ENCODE measurements around the gene TIAL1.

TIAL1 gene

GRCh38 chr10:119526621-119527592 is 69.9 kb downstream of the TIAL1 start:
- DNase-seq, result no peak

DNA sequence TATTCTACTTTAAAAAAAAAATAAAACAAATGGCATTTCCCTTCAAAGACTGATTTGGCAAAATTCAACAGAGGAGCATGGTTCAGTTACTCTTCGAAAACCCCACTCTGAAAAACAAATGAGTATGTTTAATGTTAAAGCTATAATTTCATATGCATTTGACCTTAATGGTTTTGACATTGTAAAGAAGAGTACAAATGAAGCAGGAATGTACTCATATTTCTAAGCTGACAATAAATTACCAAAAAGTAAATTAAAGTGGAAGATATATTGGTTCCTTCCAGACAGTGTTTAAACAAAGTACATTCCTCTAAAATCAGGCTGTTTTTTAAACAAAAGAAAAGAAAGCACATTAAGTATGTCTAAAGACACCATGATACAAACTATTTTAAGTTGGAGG is 70.6 kb downstream of the TIAL1 start:
- no peak for DNase-seq

DNA sequence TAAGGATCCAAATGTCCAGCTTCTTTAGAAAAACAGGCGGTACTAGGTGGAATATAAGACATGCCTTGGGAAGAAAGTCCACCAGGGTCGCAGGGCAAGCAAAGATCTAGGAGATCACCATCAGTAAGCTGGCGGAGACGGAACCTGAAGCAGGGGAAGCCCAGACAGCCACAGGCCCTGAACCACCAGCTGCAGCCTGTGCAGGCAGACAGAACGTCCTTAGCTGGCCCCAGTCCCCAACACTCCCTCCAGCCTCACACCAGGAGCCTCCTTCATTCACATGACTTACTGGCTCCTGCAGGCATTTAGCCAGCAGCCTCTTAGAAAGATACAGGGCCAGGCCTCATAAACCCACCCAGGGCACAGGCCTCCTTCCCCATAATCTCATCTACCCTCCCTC is 71.6 kb downstream of the TIAL1 start:
- no peak for DNase-seq

GRCh38 chr10:119524720-119525070 is 72.1 kb downstream of the TIAL1 start:
- DNase-seq, result no peak

DNA sequence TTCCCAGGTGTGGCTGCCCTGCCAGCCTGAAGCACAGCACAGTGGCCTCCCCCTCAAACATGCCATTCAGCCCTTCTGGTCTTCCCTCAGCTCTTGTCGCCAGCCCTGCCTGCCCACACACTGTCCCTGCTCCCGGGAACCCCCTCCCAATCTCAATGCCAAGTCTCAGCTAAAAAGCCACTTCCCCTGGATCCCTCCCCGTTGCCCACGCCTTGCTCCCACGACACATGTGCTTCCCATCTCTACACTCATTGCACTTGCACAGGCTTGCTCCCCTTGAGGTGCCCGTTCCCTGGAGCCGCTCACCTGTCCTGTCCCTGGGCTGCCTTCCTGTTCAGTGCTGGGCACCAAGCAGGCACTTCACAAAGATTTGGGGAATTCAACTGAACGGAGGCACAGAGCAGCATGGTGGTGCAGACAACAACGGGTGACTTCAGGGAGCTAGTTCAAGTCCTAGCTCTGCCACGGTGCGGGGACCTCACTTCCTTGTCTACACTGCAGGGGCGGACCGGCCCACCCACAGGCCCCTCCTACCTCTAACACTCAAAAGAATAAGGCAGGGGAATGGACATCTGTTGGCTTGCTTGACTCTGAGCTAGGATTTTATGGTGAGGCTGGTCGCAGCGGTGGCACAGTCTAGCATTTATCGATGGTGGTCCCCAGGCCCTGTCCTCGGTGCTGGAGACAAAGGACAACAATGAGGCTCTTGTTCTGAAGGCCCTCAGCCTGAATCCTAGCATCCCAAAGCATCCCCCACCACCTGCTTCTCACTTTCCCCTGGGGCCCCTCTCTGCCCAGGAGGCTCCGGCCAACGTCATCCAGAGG is 72.7 kb downstream of the TIAL1 start:
- peak; percentile 25 to 49 for DNase-seq
